ENCODE results near the gene ASIC5.

The ASIC5 gene

GRCh38 chr4:155794589-155795236, 71.4 kb downstream of the ASIC5 start:
- Histone ChIP-seq H3K4me3 (ENCODE audit: low read length) (no peak overlapping the region), H3K4me1 (ENCODE audit: control insufficient read depth, insufficient read depth, low read length) (no peaks in the 10 kb centered on the region), H3K9me3 (ENCODE audit: control insufficient read depth, low read length) (no peaks in the 10 kb centered on the region), H3K27me3 (ENCODE audit: control insufficient read depth, insufficient read depth, low read length) (no peaks in the 10 kb centered on the region), H3K9ac (ENCODE audit: low read length) (no peak overlapping the region), H3K36me3 (ENCODE audit: control insufficient read depth, insufficient read depth, low read length) (no peaks in the 10 kb centered on the region)

- no peak overlapping the region for H3K4me3 ChIP-seq (ENCODE audit: low read length)
- H3K9me3 ChIP-seq (ENCODE audit: control insufficient read depth, low read length) = no peaks in the 10 kb centered on the region
- H3K4me1 ChIP-seq (ENCODE audit: control insufficient read depth, insufficient read depth, low read length) = no peaks in the 10 kb centered on the region
Observed at GRCh38 chr4:155789982-155790381, 76.1 kb downstream of the ASIC5 start.

GRCh38 chr4:155789391-155789790, 76.7 kb downstream of the ASIC5 start:
- Histone ChIP-seq H3K4me3 (ENCODE audit: low read length) (no peak overlapping the region), H3K9me3 (ENCODE audit: control insufficient read depth, low read length) (no peaks in the 10 kb centered on the region), H3K36me3 (ENCODE audit: control insufficient read depth, insufficient read depth, low read length) (no peaks in the 10 kb centered on the region), H3K9ac (ENCODE audit: low read length) (no peak overlapping the region), H3K4me1 (ENCODE audit: control insufficient read depth, insufficient read depth, low read length) (no peaks in the 10 kb centered on the region), H3K27me3 (ENCODE audit: control insufficient read depth, insufficient read depth, low read length) (no peaks in the 10 kb centered on the region)

More at GRCh38 chr4:155789982-155790381, 76.1 kb downstream of the ASIC5 start:
- Histone ChIP-seq H3K9ac (ENCODE audit: low read length) (no peak overlapping the region), H3K27me3 (ENCODE audit: control insufficient read depth, insufficient read depth, low read length) (no peaks in the 10 kb centered on the region), H3K36me3 (ENCODE audit: control insufficient read depth, insufficient read depth, low read length) (no peaks in the 10 kb centered on the region)

- H3K27me3 ChIP-seq (ENCODE audit: control insufficient read depth, insufficient read depth, low read length) = no peaks in the 10 kb centered on the region
- H3K4me3 ChIP-seq (ENCODE audit: low read length) = no peak overlapping the region
- H3K9me3 ChIP-seq (ENCODE audit: control insufficient read depth, low read length) = no peaks in the 10 kb centered on the region
- no peaks in the 10 kb centered on the region for H3K36me3 ChIP-seq (ENCODE audit: control insufficient read depth, insufficient read depth, low read length)
- no peaks in the 10 kb centered on the region for H3K4me1 ChIP-seq (ENCODE audit: control insufficient read depth, insufficient read depth, low read length)
- H3K9ac ChIP-seq (ENCODE audit: low read length) = no peak overlapping the region
Observed at GRCh38 chr4:155787113-155787710, 78.9 kb downstream of the ASIC5 start.

- Histone ChIP-seq H3K36me3 (ENCODE audit: control insufficient read depth, insufficient read depth, low read length) (no peaks in the 10 kb centered on the region), H3K9ac (ENCODE audit: low read length) (no peak overlapping the region), H3K27me3 (ENCODE audit: control insufficient read depth, insufficient read depth, low read length) (no peaks in the 10 kb centered on the region), H3K4me1 (ENCODE audit: control insufficient read depth, insufficient read depth, low read length) (no peaks in the 10 kb centered on the region), H3K9me3 (ENCODE audit: control insufficient read depth, low read length) (no peaks in the 10 kb centered on the region), H3K4me3 (ENCODE audit: low read length) (no peak overlapping the region)
Observed at GRCh38 chr4:155785828-155786227, 80.2 kb downstream of the ASIC5 start.

GRCh38 chr4:155784637-155785036, 81.4 kb downstream of the ASIC5 start:
- no peaks in the 10 kb centered on the region for H3K36me3 ChIP-seq (ENCODE audit: control insufficient read depth, insufficient read depth, low read length)
- no peaks in the 10 kb centered on the region for H3K4me1 ChIP-seq (ENCODE audit: control insufficient read depth, insufficient read depth, low read length)
- no peak overlapping the region for H3K9ac ChIP-seq (ENCODE audit: low read length)
- H3K9me3 ChIP-seq (ENCODE audit: control insufficient read depth, low read length) = no peaks in the 10 kb centered on the region
- no peak overlapping the region for H3K4me3 ChIP-seq (ENCODE audit: low read length)
- no peaks in the 10 kb centered on the region for H3K27me3 ChIP-seq (ENCODE audit: control insufficient read depth, insufficient read depth, low read length)

GRCh38 chr4:155781249-155781831, 84.7 kb downstream of the ASIC5 start:
- H3K4me1 ChIP-seq (ENCODE audit: control insufficient read depth, insufficient read depth, low read length) = no peaks in the 10 kb centered on the region
- no peaks in the 10 kb centered on the region for H3K9me3 ChIP-seq (ENCODE audit: control insufficient read depth, low read length)

GRCh38 chr4:155780775-155781174, 85.3 kb downstream of the ASIC5 start:
- no peaks in the 10 kb centered on the region for H3K36me3 ChIP-seq (ENCODE audit: control insufficient read depth, insufficient read depth, low read length)
- no peaks in the 10 kb centered on the region for H3K9me3 ChIP-seq (ENCODE audit: control insufficient read depth, low read length)
- H3K4me3 ChIP-seq (ENCODE audit: low read length) = no peak overlapping the region
- no peaks in the 10 kb centered on the region for H3K4me1 ChIP-seq (ENCODE audit: control insufficient read depth, insufficient read depth, low read length)
- no peaks in the 10 kb centered on the region for H3K27me3 ChIP-seq (ENCODE audit: control insufficient read depth, insufficient read depth, low read length)
- H3K9ac ChIP-seq (ENCODE audit: low read length) = no peak overlapping the region

More at GRCh38 chr4:155781249-155781831, 84.7 kb downstream of the ASIC5 start:
- H3K4me3 ChIP-seq (ENCODE audit: low read length) = no peak overlapping the region
- H3K27me3 ChIP-seq (ENCODE audit: control insufficient read depth, insufficient read depth, low read length) = no peaks in the 10 kb centered on the region
- no peaks in the 10 kb centered on the region for H3K36me3 ChIP-seq (ENCODE audit: control insufficient read depth, insufficient read depth, low read length)
- no peak overlapping the region for H3K9ac ChIP-seq (ENCODE audit: low read length)

Data from mucosa of stomach (tissue), 1 donor.